Measurements from ENCODE around the gene APBA3.

- TF ChIP-seq, protein P1, sequence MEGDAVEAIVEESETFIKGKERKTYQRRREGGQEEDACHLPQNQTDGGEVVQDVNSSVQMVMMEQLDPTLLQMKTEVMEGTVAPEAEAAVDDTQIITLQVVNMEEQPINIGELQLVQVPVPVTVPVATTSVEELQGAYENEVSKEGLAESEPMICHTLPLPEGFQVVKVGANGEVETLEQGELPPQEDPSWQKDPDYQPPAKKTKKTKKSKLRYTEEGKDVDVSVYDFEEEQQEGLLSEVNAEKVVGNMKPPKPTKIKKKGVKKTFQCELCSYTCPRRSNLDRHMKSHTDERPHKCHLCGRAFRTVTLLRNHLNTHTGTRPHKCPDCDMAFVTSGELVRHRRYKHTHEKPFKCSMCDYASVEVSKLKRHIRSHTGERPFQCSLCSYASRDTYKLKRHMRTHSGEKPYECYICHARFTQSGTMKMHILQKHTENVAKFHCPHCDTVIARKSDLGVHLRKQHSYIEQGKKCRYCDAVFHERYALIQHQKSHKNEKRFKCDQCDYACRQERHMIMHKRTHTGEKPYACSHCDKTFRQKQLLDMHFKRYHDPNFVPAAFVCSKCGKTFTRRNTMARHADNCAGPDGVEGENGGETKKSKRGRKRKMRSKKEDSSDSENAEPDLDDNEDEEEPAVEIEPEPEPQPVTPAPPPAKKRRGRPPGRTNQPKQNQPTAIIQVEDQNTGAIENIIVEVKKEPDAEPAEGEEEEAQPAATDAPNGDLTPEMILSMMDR (IDR thresholded peaks at IDR 0.05): no peak
- no peak for TF ChIP-seq POLR2A (IDR thresholded peaks at IDR 0.05)
Measured at GRCh38 chr19:3780786-3781304, 19.4 kb upstream of the APBA3 start.

Measured in heart left ventricle (tissue), 13 donors.